GM12878 (cell line): ENCODE results near the gene MDH1. TPM values are rescaled to one million over a fixed set of nuclear protein-coding genes. Genes with fewer than 3 reads are reported as not detected.

Source experiments
- ATAC-seq: fragments of 200-7000 bp; cut with Tn5 transposase; 3 replicates; pipeline ENCODE4 v1.9.1; 2020; ENCODE audit warnings: mild to moderate bottlenecking, moderate library complexity
- Bru-seq: library from RNA; stranded (reverse); fragments of 400-500 nt; gene quantifications from one replicate; lab custom pipeline; 2021; lab: Mats Ljungman, UMichigan
- BruChase-seq, 2 experiments: library from RNA; stranded (reverse); fragments of 400-500 nt; gene quantifications; one replicate each; lab custom pipeline; 2021; lab: Mats Ljungman, UMichigan
- BruUV-seq: library from RNA; stranded (reverse); fragments of 400-500 nt; replicated peaks from 2 replicates; lab custom pipeline; 2021; lab: Mats Ljungman, UMichigan
- CTCF ChIA-PET: fragments of 300-600 bp; sonication (Branson Sonifier 250); formaldehyde crosslinking; extraction: SDS; loops from one replicate; lab custom pipeline; 2021; ENCODE audit warnings: inconsistent platforms; lab: Yijun Ruan, JAX
- POLR2A ChIA-PET: fragments of 350-600 bp; formaldehyde crosslinking; extraction: SDS; loops from one replicate; lab custom pipeline; 2021; ENCODE audit warnings: inconsistent platforms; lab: Charles Lee
- RAD21 ChIA-PET: fragments of 300-600 bp; sonication (Branson Sonifier 250); formaldehyde crosslinking; loops from one replicate; lab custom pipeline; 2023; ENCODE audit warnings: antibody characterized with exemption; ENCODE audit not compliant: unreplicated experiment; lab: Charles Lee
- SMC1A ChIA-PET: fragments of 300-600 bp; sonication (Branson Sonifier 250); formaldehyde crosslinking; loops from one replicate; lab custom pipeline; 2023; ENCODE audit not compliant: unreplicated experiment, uncharacterized antibody; lab: Charles Lee
- DNase-seq: peaks from one replicate; pipeline ENCODE4 v3.0.0-alpha.2; 2011; ENCODE audit warnings: low read depth, low spot score
- FAIRE-seq: peaks from 3 replicates; lab custom pipeline; 2011; peaks lifted over from hg19 to GRCh38; lab: Jason Lieb, UNC
- H2AFZ ChIP-seq: 2 replicates; pipeline ENCODE4 v1.6.0; 2011; ENCODE audit warnings: low read depth, low read length, control low read depth; ENCODE audit not compliant: control insufficient read depth
- H3K27ac ChIP-seq: 2 replicates; pipeline ENCODE4 v1.5.1; 2011; ENCODE audit warnings: control low read depth; ENCODE audit not compliant: control insufficient read depth, insufficient read depth
- H3K27me3 ChIP-seq, 2 experiments: replicated peaks in 1 of 2; 2 replicates each; pipeline versions ENCODE4 v1.6.0 to v1.6.1; 2011; ENCODE audit warnings: low read length in 1 of 2; ENCODE audit not compliant: control insufficient read depth in 2 of 2, insufficient read depth in 2 of 2
- H3K36me3 ChIP-seq, 2 experiments: 2 replicates each; pipeline ENCODE4 v1.5.1; 2011; ENCODE audit warnings: low read length in 1 of 2; ENCODE audit not compliant: control insufficient read depth in 2 of 2, insufficient read depth in 2 of 2
- H3K4me1 ChIP-seq: 2 replicates; pipeline ENCODE4 v1.6.1; 2011; ENCODE audit warnings: mild to moderate bottlenecking, low read length, moderate library complexity, mixed read lengths; ENCODE audit not compliant: control insufficient read depth, insufficient read depth
- H3K4me2 ChIP-seq: 2 replicates; pipeline ENCODE4 v1.6.0; 2011; ENCODE audit warnings: control low read depth; ENCODE audit not compliant: control insufficient read depth, insufficient read depth
- H3K4me3 ChIP-seq: fragments of 200-600 bp; sonication (generic); 2 replicates; pipeline ENCODE4 v1.5.1; 2016
- H3K79me2 ChIP-seq: 2 replicates; pipeline ENCODE4 v1.6.0; 2011; ENCODE audit warnings: low read length; ENCODE audit not compliant: control insufficient read depth, insufficient read depth
- H3K9ac ChIP-seq: 2 replicates; pipeline ENCODE4 v1.8.0; 2011; ENCODE audit warnings: low read length, control low read depth, mixed read lengths; ENCODE audit not compliant: control insufficient read depth, insufficient read depth
- H3K9me3 ChIP-seq: replicated peaks from 3 replicates; pipeline ENCODE4 v1.5.1; 2011; ENCODE audit warnings: mild to moderate bottlenecking, low read length; ENCODE audit not compliant: control insufficient read depth, insufficient read depth
- H4K20me1 ChIP-seq: 2 replicates; pipeline ENCODE4 v1.6.0; 2011; ENCODE audit not compliant: control insufficient read depth, insufficient read depth
- BACH1 ChIP-seq: fragments of 450-650 bp; IDR thresholded peaks from 2 replicates; pipeline ENCODE4 v1.6.1; 2017; ENCODE audit warnings: mild to moderate bottlenecking, borderline replicate concordance
- BMI1 ChIP-seq: fragments of 450-650 bp; IDR thresholded peaks from 2 replicates; pipeline ENCODE4 v1.6.1; 2016; ENCODE audit warnings: mild to moderate bottlenecking, moderate library complexity, borderline replicate concordance
- BRCA1 ChIP-seq: IDR thresholded peaks from 2 replicates; pipeline ENCODE4 v1.6.1; 2011; ENCODE audit warnings: low read depth, low read length, improper control_type of control experiment
- ELK1 ChIP-seq: IDR thresholded peaks from 2 replicates; pipeline ENCODE4 v1.6.1; 2012; ENCODE audit warnings: low read depth, low read length, improper control_type of control experiment
- JUND ChIP-seq: IDR thresholded peaks from 2 replicates; pipeline ENCODE4 v1.6.1; 2012; ENCODE audit warnings: low read depth, mild to moderate bottlenecking, low read length, improper control_type of control experiment, moderate library complexity
- KAT2A ChIP-seq: conservative IDR thresholded peaks from 2 replicates; pipeline ENCODE4 v1.6.1; 2011; ENCODE audit warnings: low read depth, low read length; ENCODE audit not compliant: control insufficient read depth
- MEF2A ChIP-seq: IDR thresholded peaks from 2 replicates; pipeline ENCODE4 v1.6.1; 2011; ENCODE audit warnings: low read depth, mild to moderate bottlenecking, low read length, moderate library complexity; ENCODE audit not compliant: insufficient read depth
- NFYB ChIP-seq: IDR thresholded peaks from 2 replicates; pipeline ENCODE4 v1.6.1; 2011; ENCODE audit warnings: low read depth, mild to moderate bottlenecking, low read length, improper control_type of control experiment, moderate library complexity; ENCODE audit not compliant: insufficient read depth
- NRF1 ChIP-seq: conservative IDR thresholded peaks from 2 replicates; pipeline ENCODE4 v1.6.1; 2011; ENCODE audit warnings: mild to moderate bottlenecking, low read depth, low read length, improper control_type of control experiment
- PAX8 ChIP-seq: fragments of 450-650 bp; IDR thresholded peaks from 2 replicates; pipeline ENCODE4 v1.6.1; 2017; ENCODE audit warnings: mild to moderate bottlenecking, moderate library complexity
- PKNOX1 ChIP-seq: fragments of 450-650 bp; IDR thresholded peaks from 2 replicates; pipeline ENCODE4 v1.6.1; 2016; ENCODE audit warnings: mild to moderate bottlenecking
- PML ChIP-seq: IDR thresholded peaks from 2 replicates; pipeline ENCODE4 v1.6.1; 2012; ENCODE audit warnings: low read length, inconsistent platforms
- POLR2AphosphoS2 ChIP-seq: IDR thresholded peaks from 2 replicates; pipeline ENCODE4 v1.6.1; 2011; ENCODE audit warnings: low read depth, mild to moderate bottlenecking, low read length, improper control_type of control experiment, moderate library complexity
- POLR2AphosphoS5 ChIP-seq: IDR thresholded peaks from 2 replicates; pipeline ENCODE4 v1.6.1; 2011; ENCODE audit warnings: mild to moderate bottlenecking, low read length, inconsistent platforms
- RBBP5 ChIP-seq: fragments of 200-600 bp; sonication (generic); conservative IDR thresholded peaks from 2 replicates; pipeline ENCODE4 v1.6.1; 2016
- ZSCAN29 ChIP-seq: fragments of 450-650 bp; IDR thresholded peaks from 2 replicates; pipeline ENCODE4 v1.6.1; 2017; ENCODE audit warnings: mild to moderate bottlenecking, moderate library complexity
- WGBS: methylation state at CpG from one replicate; pipeline ENCODE4 v1.1.6; 2016; ENCODE audit warnings: low lambda C conversion rate; ENCODE audit not compliant: insufficient replicate concordance, insufficient coverage; ENCODE audit errors: missing lambda C conversion rate; 5-methylcytosine and 5-hydroxymethylcytosine counted together
- in situ Hi-C: fragments of 300-500 bp; cut with MboI; formaldehyde crosslinking; loops from 9 replicates; pipeline ENCODE4 v1.14.3; 2018; ENCODE audit warnings: mixed read lengths
- intact Hi-C: fragments of 100-400 bp; cut with micrococcal nuclease; formaldehyde crosslinking; loops from one replicate; pipeline ENCODE4 v1.14.2; 2022; ENCODE audit not compliant: unreplicated experiment
- long read RNA-seq, 2 experiments: library from polyadenylated mRNA; unstranded; transcript quantifications; one replicate each; pipeline ENCODE4 v2.0.0, GENCODE V29; 2019 to 2020
- polyA minus RNA-seq, 3 experiments: library from RNA; depleted of rRNA, polyadenylated mRNA; stranded (reverse); fragments of >200 nt; gene quantifications; 2 replicates each; pipeline ENCODE4 v1.2.3, GENCODE V29; 2011
- polyA plus RNA-seq, 11 experiments: library from polyadenylated mRNA; depleted of rRNA in 4 of 11; unstranded in 6 of 11; stranded (reverse) in 5 of 11; fragments of >200 nt; fragmentation: Nextera tagmentation in 4 of 11; fragmentation: Illumina TruSeq in 1 of 11; extraction: Ambion mirVana in 4 of 11; extraction: Trizol in 1 of 11; gene quantifications; 1 replicate in 1 of 11; 2 replicates in 10 of 11; pipeline versions ENCODE4 v1.2.1 to v1.2.3, GENCODE V29; 2011 to 2016; ENCODE audit warnings: inconsistent platforms in 2 of 11, missing spikeins in 2 of 11, low read depth in 1 of 11
- total RNA-seq, 4 experiments: library from RNA; depleted of rRNA in 3 of 4; stranded (reverse); fragments of >200 nt in 3 of 4; fragmentation: Illumina TruSeq in 1 of 4; extraction: Trizol in 1 of 4; gene quantifications; 2 replicates each; pipeline versions ENCODE4 v1.2.1 to v1.2.3, GENCODE V29; 2013 to 2021

The MDH1 gene
- 286 and 299 TPM in 2 replicates for total RNA-seq (2013; cell fraction: nucleolus; rRNA removed)
- total RNA-seq (2014; rRNA removed) (315 and 377 TPM in 2 replicates), total RNA-seq (2014; rRNA removed; fragmentation: Illumina TruSeq; extraction: Trizol) (300 and 303 TPM in 2 replicates), total RNA-seq (2021) (254 and 272 TPM in 2 replicates), polyA plus RNA-seq (2011; rRNA removed) (564 and 790 TPM in 2 replicates), polyA plus RNA-seq (2014; fragmentation: Illumina TruSeq; extraction: Trizol) (291 and 330 TPM in 2 replicates), polyA plus RNA-seq (2014; fragmentation: Nextera tagmentation; extraction: Ambion mirVana) (1,000 to 10,000 TPM; 1,221 to 1,581 TPM), polyA plus RNA-seq (2014; rRNA removed) (237 and 271 TPM in 2 replicates), polyA plus RNA-seq (2016; fragmentation: Nextera tagmentation; extraction: Ambion mirVana) (100 to 1,000 TPM; 697 to 775 TPM), polyA minus RNA-seq (2011; rRNA and poly(A)+ RNA removed) (236 and 255 TPM in 2 replicates), Bru-seq, nascent RNA (percentile 93 among the genes with signal in this experiment), BruChase-seq, experiment 1, labeled RNA remaining after a 6-hour chase (percentile 93 among the genes with signal in this experiment), BruChase-seq, experiment 2, labeled RNA remaining after a 2-hour chase (percentile 91 among the genes with signal in this experiment)
- 200 TPM for polyA plus RNA-seq (2011; ENCODE audit: low read depth)
- 326 and 377 TPM in 2 replicates for polyA plus RNA-seq (2011; cell fraction: cytosol; rRNA removed)
- polyA plus RNA-seq (2011; cell fraction: nucleus; rRNA removed) = 225 and 226 TPM in 2 replicates
- 230 and 235 TPM in 2 replicates for polyA plus RNA-seq (2012)
- polyA minus RNA-seq (2011; cell fraction: cytosol; rRNA and poly(A)+ RNA removed) = 74.6 and 83.7 TPM in 2 replicates
- 107 and 128 TPM in 2 replicates for polyA minus RNA-seq (2011; cell fraction: nucleus; rRNA and poly(A)+ RNA removed)
- long read RNA-seq, experiment 1, transcript MDH1-201 (9 exons, 1,650 nt) = major isoform, 383 of 396 reads
- long read RNA-seq, experiment 1, partial matches to known transcripts = 7 of 396 reads
- long read RNA-seq, experiment 1, other reads (novel, unspliced or antisense) = 3 of 396 reads
- long read RNA-seq, experiment 2, transcript MDH1-201 (9 exons, 1,650 nt) = major isoform, 3,085 of 3,193 reads
- long read RNA-seq, experiment 2, transcript MDH1-215 (9 exons, 1,443 nt) = minor isoform, 21 of 3,193 reads
- long read RNA-seq, experiment 2, transcript MDH1-213 (4 exons, 893 nt) = minor isoform, 7 of 3,193 reads
- long read RNA-seq, experiment 2, transcript MDH1-202 (6 exons, 808 nt) = minor isoform, 9 of 3,193 reads
- long read RNA-seq, experiment 2, partial matches to known transcripts = 30 of 3,193 reads
- long read RNA-seq, experiment 2, other reads (novel, unspliced or antisense) = 34 of 3,193 reads

- no TSS peak for BruUV-seq
- peak within 1 kb of the TSS; percentile 99 for H3K4me3 ChIP-seq
- H2AFZ ChIP-seq = peak within 1 kb of the TSS; percentile 96
- H3K9me3 ChIP-seq = no peaks in the 10 kb centered on the region
- DNase-seq = peak; percentile 99
- H4K20me1 ChIP-seq = no peaks in the 10 kb centered on the region
- ChIA-PET CTCF (interaction anchor here (0.5 to 1.0 kb wide), 5 partner anchors 19 to 495 kb away, joined by 3 read pairs; no protein-coding TSS in a partner anchor), SMC1A (interaction anchor here (0.6 to 1.7 kb wide), 8 partner anchors 9 to 272 kb away, joined by 3 to 8 read pairs (median 4); partner anchors contain the start of gene UGP2), RAD21 (interaction anchor here (0.6 to 1.6 kb wide), 4 partner anchors 11 to 1527 kb away, joined by 3 to 6 read pairs (median 4); no protein-coding TSS in a partner anchor), POLR2A (interaction anchor here (0.5 to 1.8 kb wide), 5 partner anchors 9 to 1764 kb away, joined by 4 to 10 read pairs (median 5); partner anchors contain the start of gene UGP2)
- H3K27me3 ChIP-seq = no peaks in the 10 kb centered on the region
- peaks cover 57% of the 10 kb centered on the region for H3K79me2 ChIP-seq
- peaks cover 6% of the 10 kb centered on the region for H3K4me1 ChIP-seq
- peak within 1 kb of the TSS; percentile 95 for H3K9ac ChIP-seq
- peak; percentile 91 for ATAC-seq
- intact Hi-C loops (loop anchor here (5.0 kb wide), 1 partner anchor 254 kb away; the partner anchor contains the start of gene UGP2), in situ Hi-C loops (no loop called here)
- peak within 1 kb of the TSS; percentile 93 for H3K27ac ChIP-seq
- FAIRE-seq = peak; percentile 96
- peak within 1 kb of the TSS; percentile 93 for H3K4me2 ChIP-seq
- H3K36me3 ChIP-seq = 0 out of 4 replicates have a peak, but pooled peaks cover 0 to 4% of the 10 kb centered on the region in 2 experiments
- under 1% methylated on average over 44 of the region's 44 CpGs for WGBS
- peak; percentile 75; the same call in 1 of the 2 replicates for TF ChIP-seq NFYB
- TF ChIP-seq RBBP5 = 0 out of 2 replicates have a peak, but pooled peaks have one; percentile 67
- TF ChIP-seq ZSCAN29 = peak; percentile 46; the same call in 1 of the 2 replicates
- peak; percentile 97 for TF ChIP-seq PML
- no peak for TF ChIP-seq KAT2A
- TF ChIP-seq ELK1 = peak; percentile 61; the same call in 1 of the 2 replicates
- TF ChIP-seq BRCA1 = no peak; the same call in 1 of the 2 replicates
- no peak for TF ChIP-seq PAX8
- TF ChIP-seq BACH1 = no peak
- peak; percentile 98 for TF ChIP-seq POLR2AphosphoS5
- TF ChIP-seq PKNOX1 = peak; percentile 95
- TF ChIP-seq MEF2A = no peak
- TF ChIP-seq POLR2AphosphoS2 = peak; percentile 71; the same call in 1 of the 2 replicates
- TF ChIP-seq NRF1 = no peak
- TF ChIP-seq BMI1 = peak; percentile 93
- TF ChIP-seq JUND = 0 out of 2 replicates have a peak, but pooled peaks have one; percentile 24
Observed at GRCh38 chr2:63588385-63589147, at the start of gene MDH1, which contains the start of gene WDPCP. Gene MDH1 (plus strand): TSS chr2:63588963. CDS start chr2:63589044, 81 bp downstream. Gene WDPCP (minus strand): TSS chr2:63588477. CDS start chr2:63588271, 206 bp downstream.
